CD14-positive monocyte (primary cell): ENCODE data around the gene SEMA3G. TPM values are rescaled to one million over a fixed set of nuclear protein-coding genes. Genes with fewer than 3 reads are reported as not detected.

Source experiments
- DNase-seq, 3 donors: peaks; one replicate each; pipeline ENCODE4 v3.0.0-alpha.2; 2011 to 2022
- H2AFZ ChIP-seq: 2 replicates; pipeline ENCODE4 v1.6.0; 2012; ENCODE audit warnings: mild to moderate bottlenecking, low read depth, low read length, inconsistent platforms; ENCODE audit not compliant: insufficient read depth, poor library complexity, severe bottlenecking
- H3K27ac ChIP-seq, 2 donors: 1 replicate in 1 of 2; 2 replicates in 1 of 2; pipeline ENCODE4 v1.5.1; 2012 to 2013; ENCODE audit warnings: low read length in 2 of 2, control low read depth in 1 of 2, inconsistent platforms in 1 of 2, low read depth in 1 of 2, mild to moderate bottlenecking in 1 of 2
- H3K27me3 ChIP-seq, 2 donors: one replicate each; pipeline versions ENCODE4 v1.6.0 to v1.6.1; 2011 to 2013; ENCODE audit warnings: low read length in 2 of 2; ENCODE audit not compliant: control insufficient read depth in 2 of 2, insufficient read depth in 2 of 2
- H3K36me3 ChIP-seq, 2 donors: replicated peaks in 1 of 2; 1 replicate in 1 of 2; 2 replicates in 1 of 2; pipeline versions ENCODE4 v1.5.1 to v1.6.1; 2012 to 2013; ENCODE audit warnings: low read length in 2 of 2, control low read depth in 1 of 2, inconsistent platforms in 1 of 2, mild to moderate bottlenecking in 1 of 2; ENCODE audit not compliant: insufficient read depth in 2 of 2, control insufficient read depth in 1 of 2
- H3K4me1 ChIP-seq, 2 donors: 1 replicate in 1 of 2; 2 replicates in 1 of 2; pipeline versions ENCODE4 v1.5.1 to v1.6.1; 2012 to 2013; ENCODE audit warnings: low read length in 2 of 2, control low read depth in 1 of 2, inconsistent platforms in 1 of 2, mild to moderate bottlenecking in 1 of 2, moderate library complexity in 1 of 2; ENCODE audit not compliant: insufficient read depth in 2 of 2, control insufficient read depth in 1 of 2
- H3K4me2 ChIP-seq: replicated peaks from 2 replicates; pipeline ENCODE3; 2012; ENCODE audit warnings: low read length, moderate library complexity, mild to moderate bottlenecking; ENCODE audit not compliant: poor library complexity, severe bottlenecking; ENCODE audit errors: extremely low read depth
- H3K4me3 ChIP-seq, 3 experiments: fragments of 200-600 bp in 1 of 3; sonication (generic) in 1 of 3; replicated peaks in 1 of 3; 1 replicate in 2 of 3; 2 replicates in 1 of 3; pipeline ENCODE4 v1.5.1; 2011 to 2013; ENCODE audit warnings: low read length in 3 of 3, mild to moderate bottlenecking in 3 of 3, control low read depth in 2 of 3, low read depth in 2 of 3, inconsistent platforms in 1 of 3, moderate library complexity in 1 of 3
- H3K79me2 ChIP-seq: 2 replicates; pipeline ENCODE4 v1.6.0; 2012; ENCODE audit warnings: mild to moderate bottlenecking, control low read depth, inconsistent platforms, low read length, moderate library complexity; ENCODE audit not compliant: insufficient read depth
- H3K9ac ChIP-seq: 2 replicates; pipeline ENCODE4 v1.6.0; 2017; ENCODE audit warnings: low read length, mild to moderate bottlenecking; ENCODE audit not compliant: insufficient read depth, poor library complexity, severe bottlenecking
- H3K9me3 ChIP-seq, 2 donors: replicated peaks in 1 of 2; 1 replicate in 1 of 2; 2 replicates in 1 of 2; pipeline versions ENCODE4 v1.5.1 to v1.6.1; 2012 to 2013; ENCODE audit warnings: low read length in 2 of 2, control low read depth in 1 of 2; ENCODE audit not compliant: control insufficient read depth in 1 of 2, insufficient read depth in 1 of 2
- H4K20me1 ChIP-seq: 2 replicates; pipeline ENCODE4 v1.6.0; 2012; ENCODE audit warnings: mild to moderate bottlenecking, low read length, control low read depth, moderate library complexity; ENCODE audit not compliant: insufficient read depth
- H3K27ac Mint-ChIP-seq, 7 donors: one replicate each; pipeline ENCODE4 v1.8.0; 2020; ENCODE audit warnings: mild to moderate bottlenecking in 7 of 7, mixed read lengths in 7 of 7, moderate library complexity in 6 of 7, inconsistent platforms in 2 of 7
- H3K27me3 Mint-ChIP-seq, 3 donors: one replicate each; pipeline ENCODE4 v1.8.0; 2021 to 2022; ENCODE audit warnings: low read depth in 3 of 3, mild to moderate bottlenecking in 3 of 3, mixed read lengths in 3 of 3, moderate library complexity in 3 of 3, inconsistent platforms in 1 of 3
- H3K36me3 Mint-ChIP-seq, 2 donors: one replicate each; pipeline ENCODE4 v1.8.0; 2020; ENCODE audit warnings: mixed read lengths in 2 of 2, inconsistent platforms in 1 of 2, mild to moderate bottlenecking in 1 of 2
- H3K4me1 Mint-ChIP-seq: one replicate; pipeline ENCODE4 v1.8.0; 2020; ENCODE audit warnings: mild to moderate bottlenecking, mixed read lengths
- H3K4me3 Mint-ChIP-seq, 2 donors: one replicate each; pipeline ENCODE4 v1.8.0; 2020; ENCODE audit warnings: mild to moderate bottlenecking in 2 of 2, mixed read lengths in 2 of 2, moderate library complexity in 1 of 2
- H3K9me3 Mint-ChIP-seq, 7 donors: one replicate each; pipeline ENCODE4 v1.8.0; 2020 to 2022; ENCODE audit warnings: mixed read lengths in 7 of 7, mild to moderate bottlenecking in 6 of 7, moderate library complexity in 6 of 7, inconsistent platforms in 2 of 7
- CTCF ChIP-seq: fragments of 200-600 bp; IDR thresholded peaks from one replicate; pipeline ENCODE4 v1.8.0; 2022; ENCODE audit warnings: antibody characterized with exemption, mild to moderate bottlenecking
- WGBS: methylation state at CpG from one replicate; pipeline ENCODE4 v1.1.5; 2013; ENCODE audit warnings: missing lambda C conversion rate; ENCODE audit not compliant: insufficient coverage; 5-methylcytosine and 5-hydroxymethylcytosine counted together
- intact Hi-C, 2 donors: fragments of 100-400 bp; cut with micrococcal nuclease; formaldehyde crosslinking; loops; one replicate each; pipeline versions ENCODE4 v1.15.0 to v1.15.1; 2023
- polyA plus RNA-seq, 3 donors: library from polyadenylated mRNA; depleted of rRNA in 1 of 3; unstranded in 2 of 3; stranded (reverse) in 1 of 3; fragments of 300-500 nt in 2 of 3; fragments of >200 nt in 1 of 3; fragmentation: Illumina TruSeq in 2 of 3; gene quantifications; 1 replicate in 2 of 3; 2 replicates in 1 of 3; pipeline ENCODE4 v1.2.3, GENCODE V29; 2012 to 2021

Gene SEMA3G
- polyA plus RNA-seq, 3 donors: 0.03 TPM; not detected in 2

GRCh38 chr3:52484680-52485461 lies 40.0 kb upstream of the SEMA3G start:
- peaks cover 17% of the 10 kb centered on the region for H3K4me1 Mint-ChIP-seq
- peaks cover 73 to 95% of the 10 kb centered on the region in 2 donors for H3K36me3 ChIP-seq
- H3K4me1 ChIP-seq: peaks cover 11 to 22% of the 10 kb centered on the region in 2 donors
- no peak overlapping the region for H3K27ac ChIP-seq
- 70% methylated on average over 7 of the region's 10 CpGs for WGBS
- peaks cover 0 to 3% (median 0%) of the 10 kb centered on the region in 3 donors for H3K27me3 Mint-ChIP-seq
- no peak overlapping the region for H3K4me2 ChIP-seq
- no peak for TF ChIP-seq CTCF
- H3K27ac Mint-ChIP-seq: peak overlapping the region in 1 of 7 donors; percentile 43
- H4K20me1 ChIP-seq: no peaks in the 10 kb centered on the region
- intact Hi-C loops: no loop called here
- H3K79me2 ChIP-seq: peaks cover 3% of the 10 kb centered on the region
- H3K9ac ChIP-seq: no peak overlapping the region
- H3K4me3 ChIP-seq: no peak overlapping the region
- H3K36me3 Mint-ChIP-seq: peaks cover 88 to 97% of the 10 kb centered on the region in 2 donors
- no peak overlapping the region for H3K4me3 Mint-ChIP-seq
- H3K9me3 ChIP-seq: no peaks in the 10 kb centered on the region
- no peaks in the 10 kb centered on the region for H3K27me3 ChIP-seq
- DNase-seq: no peak
- no peak overlapping the region for H2AFZ ChIP-seq
- no peaks in the 10 kb centered on the region for H3K9me3 Mint-ChIP-seq

GRCh38 chr3:52483577-52484381 lies 38.9 kb upstream of the SEMA3G start:
- Histone ChIP-seq H3K27me3 (no peaks in the 10 kb centered on the region), H4K20me1 (no peaks in the 10 kb centered on the region), H3K9me3 (no peaks in the 10 kb centered on the region), H3K79me2 (peaks cover 5% of the 10 kb centered on the region), H3K27ac (no peak overlapping the region), H3K36me3 (peaks cover 75 to 95% of the 10 kb centered on the region in 2 donors), H3K4me2 (no peak overlapping the region), H3K4me3 (no peak overlapping the region), H3K4me1 (peaks cover 15 to 23% of the 10 kb centered on the region in 2 donors), H2AFZ (no peak overlapping the region), H3K9ac (no peak overlapping the region)
- H3K9me3 Mint-ChIP-seq: no peaks in the 10 kb centered on the region
- H3K4me1 Mint-ChIP-seq: peaks cover 22% of the 10 kb centered on the region
- WGBS: 97% methylated on average over 8 of the region's 13 CpGs
- H3K27ac Mint-ChIP-seq: no peak overlapping the region
- H3K27me3 Mint-ChIP-seq: peaks cover 0 to 3% (median 0%) of the 10 kb centered on the region in 3 donors
- intact Hi-C loops: no loop called here
- DNase-seq: no peak
- H3K4me3 Mint-ChIP-seq: no peak overlapping the region
- H3K36me3 Mint-ChIP-seq: peaks cover 88 to 97% of the 10 kb centered on the region in 2 donors
- no peak for TF ChIP-seq CTCF
